H9 (cell line): ENCODE measurements around the gene MGAT4C. TPM values are rescaled to one million over a fixed set of nuclear protein-coding genes. Genes with fewer than 3 reads are reported as not detected.

Experiments
- DNase-seq: peaks from one replicate; pipeline ENCODE4 v3.0.0-alpha.2; 2017
- H2AFZ ChIP-seq: one replicate; pipeline ENCODE4 v1.6.1; 2013; ENCODE audit warnings: mild to moderate bottlenecking, low read length, control low read depth, moderate library complexity
- H2AK5ac ChIP-seq: 2 replicates; pipeline ENCODE4 v1.6.1; 2013; ENCODE audit warnings: low read length, control low read depth, mixed read lengths; ENCODE audit not compliant: insufficient read length
- H2BK120ac ChIP-seq: one replicate; pipeline ENCODE4 v1.6.1; 2013; ENCODE audit warnings: low read depth, mild to moderate bottlenecking, low read length, control low read depth, inconsistent platforms; ENCODE audit not compliant: poor library complexity, severe bottlenecking
- H2BK12ac ChIP-seq: 2 replicates; pipeline ENCODE4 v1.6.1; 2013; ENCODE audit warnings: low read length, control low read depth, mixed read lengths, low read depth; ENCODE audit not compliant: insufficient read length
- H2BK15ac ChIP-seq: 2 replicates; pipeline ENCODE4 v1.6.1; 2013; ENCODE audit warnings: low read depth, low read length, control low read depth
- H2BK20ac ChIP-seq: one replicate; pipeline ENCODE4 v1.6.1; 2013; ENCODE audit warnings: low read depth, mild to moderate bottlenecking, low read length, control low read depth, inconsistent platforms; ENCODE audit not compliant: poor library complexity, severe bottlenecking
- H2BK5ac ChIP-seq: 2 replicates; pipeline ENCODE4 v1.6.1; 2013; ENCODE audit warnings: low read length, control low read depth, mixed read lengths; ENCODE audit not compliant: insufficient read length
- H3K14ac ChIP-seq: 2 replicates; pipeline ENCODE4 v1.6.1; 2013; ENCODE audit warnings: low read length, control low read depth; ENCODE audit not compliant: insufficient read depth
- H3K18ac ChIP-seq: 2 replicates; pipeline ENCODE4 v1.6.1; 2013; ENCODE audit warnings: low read depth, mild to moderate bottlenecking, mixed read lengths, low read length, control low read depth; ENCODE audit not compliant: insufficient read length
- H3K23ac ChIP-seq: 2 replicates; pipeline ENCODE4 v1.6.1; 2013; ENCODE audit warnings: low read length, control low read depth, mixed read lengths, low read depth; ENCODE audit not compliant: insufficient read length
- H3K23me2 ChIP-seq: 2 replicates; pipeline ENCODE4 v1.6.1; 2013; ENCODE audit warnings: low read depth, mild to moderate bottlenecking, mixed read lengths, low read length, control low read depth; ENCODE audit not compliant: insufficient read length, poor library complexity, severe bottlenecking
- H3K27ac ChIP-seq: 2 replicates; pipeline ENCODE4 v1.5.1; 2013; ENCODE audit warnings: low read length, control low read depth, mixed read lengths, low read depth; ENCODE audit not compliant: insufficient read length
- H3K27me3 ChIP-seq: 2 replicates; pipeline ENCODE4 v1.6.1; 2013; ENCODE audit warnings: low read length, control low read depth, inconsistent platforms; ENCODE audit not compliant: insufficient read depth
- H3K4ac ChIP-seq: 2 replicates; pipeline ENCODE4 v1.6.1; 2013; ENCODE audit warnings: low read depth, mild to moderate bottlenecking, control low read depth, inconsistent platforms, low read length, moderate library complexity
- H3K4me1 ChIP-seq: 2 replicates; pipeline ENCODE4 v1.6.1; 2013; ENCODE audit warnings: low read length, control low read depth, inconsistent platforms; ENCODE audit not compliant: insufficient read depth
- H3K4me2 ChIP-seq: 2 replicates; pipeline ENCODE4 v1.6.1; 2013; ENCODE audit warnings: low read length, control low read depth, mixed read lengths; ENCODE audit not compliant: insufficient read length, insufficient read depth
- H3K56ac ChIP-seq: 2 replicates; pipeline ENCODE4 v1.6.1; 2013; ENCODE audit warnings: low read depth, mild to moderate bottlenecking, mixed read lengths, low read length, control low read depth; ENCODE audit not compliant: insufficient read length
- H3K79me1 ChIP-seq: 2 replicates; pipeline ENCODE4 v1.6.1; 2013; ENCODE audit warnings: low read depth, mild to moderate bottlenecking, moderate library complexity, low read length, control low read depth, inconsistent platforms; ENCODE audit not compliant: insufficient read depth, poor library complexity, severe bottlenecking
- H3K79me2 ChIP-seq: 2 replicates; pipeline ENCODE4 v1.6.1; 2013; ENCODE audit warnings: low read length, control low read depth, inconsistent platforms; ENCODE audit not compliant: insufficient read depth
- H3K9ac ChIP-seq: 2 replicates; pipeline ENCODE4 v1.6.1; 2013; ENCODE audit warnings: low read length, control low read depth, mixed read lengths; ENCODE audit not compliant: insufficient read length; ENCODE audit errors: extremely low read depth
- H3K9me3 ChIP-seq: one replicate; pipeline ENCODE4 v1.6.1; 2013; ENCODE audit warnings: low read depth, low read length, inconsistent platforms; ENCODE audit not compliant: control insufficient read depth
- H3T11ph ChIP-seq: one replicate; pipeline ENCODE4 v1.6.1; 2013; ENCODE audit warnings: mild to moderate bottlenecking, low read length, control low read depth, inconsistent platforms
- H4K20me1 ChIP-seq: one replicate; pipeline ENCODE4 v1.6.1; 2013; ENCODE audit not compliant: control insufficient read depth, insufficient read length, insufficient read depth
- H4K5ac ChIP-seq: 2 replicates; pipeline ENCODE4 v1.6.1; 2013; ENCODE audit warnings: low read depth, mild to moderate bottlenecking, mixed read lengths, low read length, control low read depth; ENCODE audit not compliant: insufficient read length
- H4K8ac ChIP-seq: replicated peaks from 2 replicates; pipeline ENCODE4 v1.6.1; 2013; ENCODE audit warnings: low read length, control low read depth, mixed read lengths, low read depth; ENCODE audit not compliant: insufficient read length
- H4K91ac ChIP-seq: 2 replicates; pipeline ENCODE4 v1.6.1; 2013; ENCODE audit warnings: low read depth, mild to moderate bottlenecking, moderate library complexity, mixed read lengths, low read length, control low read depth; ENCODE audit not compliant: insufficient read length
- H3K27ac Mint-ChIP-seq, 3 experiments: 2 replicates in 2 of 3; 3 replicates in 1 of 3; pipeline ENCODE4 v1.8.0; 2020 to 2021; ENCODE audit warnings: mixed read lengths in 3 of 3, mild to moderate bottlenecking in 1 of 3, moderate library complexity in 1 of 3
- H3K27me3 Mint-ChIP-seq: 2 replicates; pipeline ENCODE4 v1.8.0; 2021; ENCODE audit warnings: low read depth, mild to moderate bottlenecking, moderate library complexity, mixed read lengths
- H3K36me3 Mint-ChIP-seq, 3 experiments: 2 replicates in 2 of 3; 3 replicates in 1 of 3; pipeline ENCODE4 v1.8.0; 2020 to 2021; ENCODE audit warnings: low read depth in 3 of 3, mixed read lengths in 3 of 3; ENCODE audit not compliant: insufficient read depth in 1 of 3
- H3K4me1 Mint-ChIP-seq, 2 experiments: 2 replicates each; pipeline ENCODE4 v1.8.0; 2020; ENCODE audit warnings: mixed read lengths in 2 of 2
- H3K4me3 Mint-ChIP-seq, 2 experiments: 2 replicates in 1 of 2; 3 replicates in 1 of 2; pipeline ENCODE4 v1.8.0; 2020 to 2021; ENCODE audit warnings: mild to moderate bottlenecking in 2 of 2, mixed read lengths in 2 of 2, moderate library complexity in 1 of 2
- H3K9me3 Mint-ChIP-seq, 2 experiments: 2 replicates in 1 of 2; 3 replicates in 1 of 2; pipeline ENCODE4 v1.8.0; 2020; ENCODE audit warnings: mild to moderate bottlenecking in 2 of 2, mixed read lengths in 2 of 2, moderate library complexity in 1 of 2
- WGBS: extraction: QIAGEN DNeasy Blood & Tissue Kit; methylation state at CpG from one replicate; pipeline ENCODE4 v1.1.7; 2013; ENCODE audit warnings: missing lambda C conversion rate, low lambda C conversion rate, mixed read lengths; ENCODE audit not compliant: insufficient read length; ENCODE audit errors: extremely low coverage; 5-methylcytosine and 5-hydroxymethylcytosine counted together
- total RNA-seq: library from RNA; stranded (reverse); gene quantifications from 2 replicates; pipeline ENCODE4 v1.2.1, GENCODE V29; 2021
- TF ChIP-seq, protein P1 (sequence below): fragments of 200-600 bp; sonication (generic); conservative IDR thresholded peaks from 3 replicates; pipeline ENCODE4 v1.8.0; 2021; ENCODE audit warnings: antibody characterized with exemption, mild to moderate bottlenecking

The MGAT4C gene
- total RNA-seq, 1 experiment from 2014 or later, result 1.3 TPM

DNA sequence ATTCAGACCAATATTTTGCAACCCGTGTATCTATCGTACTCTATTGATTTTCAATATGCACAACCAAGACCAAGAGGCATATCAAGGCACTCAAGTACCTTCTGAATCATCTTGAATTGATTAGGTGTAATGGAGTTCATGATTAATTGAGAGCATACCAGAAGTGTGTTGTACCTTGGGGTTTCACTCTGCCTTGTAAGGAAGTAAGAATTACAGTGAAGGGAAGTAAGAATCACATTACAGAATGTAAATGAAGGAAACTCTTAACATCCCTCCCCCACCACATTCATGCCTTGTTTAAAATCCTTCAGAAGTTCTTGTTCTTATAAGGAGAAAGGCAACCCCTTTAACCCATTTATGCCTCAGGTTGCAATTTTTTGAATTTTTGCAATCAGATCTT, 5.4 kb upstream of the MGAT4C start:
- DNase-seq, result no peak
- no peak overlapping the region for H3K9ac ChIP-seq
- no peaks in the 10 kb centered on the region for H3K23me2 ChIP-seq
- no peaks in the 10 kb centered on the region; the same call in 1 of the 2 replicates for H3K4me1 ChIP-seq
- peak overlapping the region; percentile 81 for H2BK5ac ChIP-seq
- H4K20me1 ChIP-seq, result no peaks in the 10 kb centered on the region
- no peak overlapping the region for H2BK15ac ChIP-seq
- TF ChIP-seq, protein P1, sequence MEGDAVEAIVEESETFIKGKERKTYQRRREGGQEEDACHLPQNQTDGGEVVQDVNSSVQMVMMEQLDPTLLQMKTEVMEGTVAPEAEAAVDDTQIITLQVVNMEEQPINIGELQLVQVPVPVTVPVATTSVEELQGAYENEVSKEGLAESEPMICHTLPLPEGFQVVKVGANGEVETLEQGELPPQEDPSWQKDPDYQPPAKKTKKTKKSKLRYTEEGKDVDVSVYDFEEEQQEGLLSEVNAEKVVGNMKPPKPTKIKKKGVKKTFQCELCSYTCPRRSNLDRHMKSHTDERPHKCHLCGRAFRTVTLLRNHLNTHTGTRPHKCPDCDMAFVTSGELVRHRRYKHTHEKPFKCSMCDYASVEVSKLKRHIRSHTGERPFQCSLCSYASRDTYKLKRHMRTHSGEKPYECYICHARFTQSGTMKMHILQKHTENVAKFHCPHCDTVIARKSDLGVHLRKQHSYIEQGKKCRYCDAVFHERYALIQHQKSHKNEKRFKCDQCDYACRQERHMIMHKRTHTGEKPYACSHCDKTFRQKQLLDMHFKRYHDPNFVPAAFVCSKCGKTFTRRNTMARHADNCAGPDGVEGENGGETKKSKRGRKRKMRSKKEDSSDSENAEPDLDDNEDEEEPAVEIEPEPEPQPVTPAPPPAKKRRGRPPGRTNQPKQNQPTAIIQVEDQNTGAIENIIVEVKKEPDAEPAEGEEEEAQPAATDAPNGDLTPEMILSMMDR, result no peak
- H3K4me3 Mint-ChIP-seq, result no peak overlapping the region
- no peaks in the 10 kb centered on the region for H3K9me3 ChIP-seq
- peaks cover 0 to 2% (median 1%) of the 10 kb centered on the region in 3 experiments; a peak in 2 of 7 replicates for H3K36me3 Mint-ChIP-seq
- peaks cover 9 to 22% of the 10 kb centered on the region in 2 experiments for H3K4me1 Mint-ChIP-seq
- no peak overlapping the region for H4K91ac ChIP-seq
- no peak overlapping the region for H3K4ac ChIP-seq
- no peak overlapping the region for H4K5ac ChIP-seq
- H2AFZ ChIP-seq, result no peak overlapping the region
- H4K8ac ChIP-seq, result no peak overlapping the region
- H3K18ac ChIP-seq, result no peak overlapping the region
- no peak overlapping the region for H3K27ac ChIP-seq
- WGBS, result no CpG with 5 or more reads among the region's 2 CpGs
- no peaks in the 10 kb centered on the region for H3K9me3 Mint-ChIP-seq
- H3K79me2 ChIP-seq, result no peaks in the 10 kb centered on the region
- H3K23ac ChIP-seq, result no peak overlapping the region
- H3K27me3 ChIP-seq, result no peaks in the 10 kb centered on the region
- H2BK20ac ChIP-seq, result no peak overlapping the region
- no peak overlapping the region; a peak in 1 of 7 replicates for H3K27ac Mint-ChIP-seq
- peak overlapping the region; percentile 46 for H3K4me2 ChIP-seq
- H3K14ac ChIP-seq, result no peak overlapping the region
- H2AK5ac ChIP-seq, result no peak overlapping the region
- H3K56ac ChIP-seq, result no peak overlapping the region
- H3K27me3 Mint-ChIP-seq, result no peaks in the 10 kb centered on the region
- H2BK12ac ChIP-seq, result no peak overlapping the region
- no peaks in the 10 kb centered on the region for H3K79me1 ChIP-seq
- no peak overlapping the region for H2BK120ac ChIP-seq
- no peak overlapping the region for H3T11ph ChIP-seq
